Measurements from ENCODE around the gene RRAD.

Gene RRAD

GRCh38 chr16:66972983-66973382 lies 47.6 kb upstream of the RRAD start:
- DNase-seq: no peak
- Histone ChIP-seq H3K4me2 (ENCODE audit: insufficient read depth, low read length) (no peak overlapping the region), H3K4me3 (ENCODE audit: low read depth in 1 of 2, low read length in 2 of 2) (no peak overlapping the region), H4K20me1 (ENCODE audit: insufficient read depth, low read length) (no peaks in the 10 kb centered on the region), H3K9ac (ENCODE audit: low read depth, low read length) (no peak overlapping the region), H3K27me3 (ENCODE audit: insufficient read depth, low read length, poor library complexity) (no peaks in the 10 kb centered on the region), H3K36me3 (ENCODE audit: insufficient read depth, low read length) (no peaks in the 10 kb centered on the region), H3K9me3 (ENCODE audit: insufficient read depth, low read length, severe bottlenecking) (no peaks in the 10 kb centered on the region), H3K4me1 (ENCODE audit: insufficient read depth, low read length) (peaks cover 2% of the 10 kb centered on the region; the same call in 1 of the 2 replicates), H3K27ac (ENCODE audit: low read length) (no peak overlapping the region), H2AFZ (ENCODE audit: low read depth, low read length) (no peak overlapping the region), H3K79me2 (ENCODE audit: insufficient read depth, low read length) (no peaks in the 10 kb centered on the region)
- no peak for ATAC-seq (ENCODE audit: insufficient read depth, low read depth)
- TF ChIP-seq CTCF (IDR thresholded peaks at IDR 0.05; ENCODE audit: borderline replicate concordance, extremely low read depth, low read length, poor library complexity, severe bottlenecking): no peak
- no peak for TF ChIP-seq EZH2 (IDR thresholded peaks at IDR 0.05; ENCODE audit: borderline replicate concordance, low read depth, low read length, severe bottlenecking)

- Histone ChIP-seq H3K9ac (ENCODE audit: low read depth, low read length) (no peak overlapping the region), H3K79me2 (ENCODE audit: insufficient read depth, low read length) (no peaks in the 10 kb centered on the region), H3K36me3 (ENCODE audit: insufficient read depth, low read length) (no peaks in the 10 kb centered on the region), H2AFZ (ENCODE audit: low read depth, low read length) (no peak overlapping the region), H3K9me3 (ENCODE audit: insufficient read depth, low read length, severe bottlenecking) (no peaks in the 10 kb centered on the region), H3K4me2 (ENCODE audit: insufficient read depth, low read length) (no peak overlapping the region), H3K4me1 (ENCODE audit: insufficient read depth, low read length) (no peaks in the 10 kb centered on the region), H4K20me1 (ENCODE audit: insufficient read depth, low read length) (no peaks in the 10 kb centered on the region), H3K27ac (ENCODE audit: low read length) (no peak overlapping the region), H3K27me3 (ENCODE audit: insufficient read depth, low read length, poor library complexity) (no peaks in the 10 kb centered on the region), H3K4me3 (ENCODE audit: low read depth in 1 of 2, low read length in 2 of 2) (no peak overlapping the region)
- TF ChIP-seq EZH2 (IDR thresholded peaks at IDR 0.05; ENCODE audit: borderline replicate concordance, low read depth, low read length, severe bottlenecking) (no peak), CTCF (IDR thresholded peaks at IDR 0.05; ENCODE audit: borderline replicate concordance, extremely low read depth, low read length, poor library complexity, severe bottlenecking) (no peak)
- no peak for DNase-seq
- ATAC-seq (ENCODE audit: insufficient read depth, low read depth): no peak
These were observed 45.7 kb upstream of the RRAD start for GRCh38 chr16:66970775-66971720.

GRCh38 chr16:66968847-66969246 lies 43.5 kb upstream of the RRAD start:
- Histone ChIP-seq H3K4me1 (ENCODE audit: insufficient read depth, low read length) (no peaks in the 10 kb centered on the region), H3K4me3 (ENCODE audit: low read depth in 1 of 2, low read length in 2 of 2) (no peak overlapping the region), H3K4me2 (ENCODE audit: insufficient read depth, low read length) (no peak overlapping the region), H3K9ac (ENCODE audit: low read depth, low read length) (no peak overlapping the region), H3K27me3 (ENCODE audit: insufficient read depth, low read length, poor library complexity) (no peaks in the 10 kb centered on the region), H3K9me3 (ENCODE audit: insufficient read depth, low read length, severe bottlenecking) (no peaks in the 10 kb centered on the region), H2AFZ (ENCODE audit: low read depth, low read length) (no peak overlapping the region), H3K27ac (ENCODE audit: low read length) (no peak overlapping the region), H4K20me1 (ENCODE audit: insufficient read depth, low read length) (no peaks in the 10 kb centered on the region), H3K79me2 (ENCODE audit: insufficient read depth, low read length) (no peaks in the 10 kb centered on the region), H3K36me3 (ENCODE audit: insufficient read depth, low read length) (no peaks in the 10 kb centered on the region)
- TF ChIP-seq EZH2 (IDR thresholded peaks at IDR 0.05; ENCODE audit: borderline replicate concordance, low read depth, low read length, severe bottlenecking) (no peak), CTCF (IDR thresholded peaks at IDR 0.05; ENCODE audit: borderline replicate concordance, extremely low read depth, low read length, poor library complexity, severe bottlenecking) (no peak)
- ATAC-seq (ENCODE audit: insufficient read depth, low read depth) (no peak), DNase-seq (no peak)
